Neural progenitor cell (in vitro differentiated cells): ENCODE results near the gene TCEA3. TPM values are rescaled to one million over a fixed set of nuclear protein-coding genes. Genes with fewer than 3 reads are reported as not detected.

Experiments used
- DNase-seq: peaks from one replicate; pipeline ENCODE4 v3.0.0-alpha.2; 2016; ENCODE audit warnings: low spot score
- H2AFZ ChIP-seq: fragments of 200-600 bp; sonication (generic); replicated peaks from 2 replicates; pipeline ENCODE4 v1.6.1; 2016; ENCODE audit warnings: antibody characterized with exemption
- H3F3A ChIP-seq: fragments of 200-600 bp; sonication (generic); 2 replicates; pipeline ENCODE4 v1.6.1; 2016; ENCODE audit warnings: antibody characterized with exemption, low read depth
- H3K27ac ChIP-seq: fragments of 200-600 bp; sonication (generic); 2 replicates; pipeline ENCODE4 v1.5.1; 2016; ENCODE audit warnings: mild to moderate bottlenecking
- H3K27me3 ChIP-seq: fragments of 200-600 bp; sonication (generic); 2 replicates; pipeline ENCODE4 v1.6.1; 2016; ENCODE audit warnings: mild to moderate bottlenecking, moderate library complexity
- H3K36me3 ChIP-seq: fragments of 200-600 bp; sonication (generic); 2 replicates; pipeline ENCODE4 v1.5.1; 2016
- H3K4me1 ChIP-seq: fragments of 200-600 bp; sonication (generic); 2 replicates; pipeline ENCODE4 v1.6.1; 2016; ENCODE audit warnings: mixed run types
- H3K4me2 ChIP-seq: fragments of 200-600 bp; sonication (generic); 2 replicates; pipeline ENCODE4 v1.6.1; 2016
- H3K4me3 ChIP-seq: fragments of 200-600 bp; sonication (generic); 2 replicates; pipeline ENCODE4 v1.5.1; 2016
- H3K79me2 ChIP-seq: fragments of 200-600 bp; sonication (generic); 2 replicates; pipeline ENCODE4 v1.6.1; 2016; ENCODE audit warnings: low read depth
- H3K9ac ChIP-seq: fragments of 200-600 bp; sonication (generic); 2 replicates; pipeline ENCODE4 v1.6.1; 2016
- H3K9me3 ChIP-seq: fragments of 200-600 bp; sonication (generic); 2 replicates; pipeline ENCODE4 v1.5.1; 2016; ENCODE audit warnings: low read depth
- H4K20me1 ChIP-seq: fragments of 200-600 bp; sonication (generic); 2 replicates; pipeline ENCODE4 v1.6.1; 2016; ENCODE audit warnings: low read depth
- H3K27ac Mint-ChIP-seq: 3 replicates; pipeline ENCODE4 v1.8.0; 2021; ENCODE audit warnings: mixed read lengths
- H3K27me3 Mint-ChIP-seq: 2 replicates; pipeline ENCODE4 v1.8.0; 2022; ENCODE audit warnings: low read depth, mild to moderate bottlenecking, inconsistent platforms, moderate library complexity, mixed read lengths; ENCODE audit not compliant: insufficient read depth
- H3K36me3 Mint-ChIP-seq: 3 replicates; pipeline ENCODE4 v1.8.0; 2021; ENCODE audit warnings: mixed read lengths
- H3K4me1 Mint-ChIP-seq: 3 replicates; pipeline ENCODE4 v1.8.0; 2021; ENCODE audit warnings: mixed read lengths
- H3K4me3 Mint-ChIP-seq: 3 replicates; pipeline ENCODE4 v1.8.0; 2021; ENCODE audit warnings: mild to moderate bottlenecking, moderate library complexity, mixed read lengths
- H3K9me3 Mint-ChIP-seq: 3 replicates; pipeline ENCODE4 v1.8.0; 2020; ENCODE audit warnings: mixed read lengths
- CTCF ChIP-seq: fragments of 200-600 bp; sonication (generic); IDR thresholded peaks from 2 replicates; pipeline ENCODE4 v1.5.1; 2017; ENCODE audit warnings: antibody characterized with exemption, mild to moderate bottlenecking
- EZH2 ChIP-seq: fragments of 200-600 bp; sonication (generic); IDR thresholded peaks from 2 replicates; pipeline ENCODE4 v1.6.1; 2017; ENCODE audit warnings: antibody characterized with exemption, mild to moderate bottlenecking, moderate library complexity
- EZH2phosphoT487 ChIP-seq: fragments of 200-600 bp; sonication (generic); IDR thresholded peaks from 2 replicates; pipeline ENCODE4 v1.6.1; 2017; ENCODE audit warnings: antibody characterized with exemption
- total RNA-seq: library from RNA; depleted of rRNA; stranded (reverse); fragments of >200 nt; gene quantifications from 2 replicates; pipeline ENCODE4 v1.2.3, GENCODE V29; 2015; ENCODE audit warnings: low replicate concordance

TCEA3 gene
- total RNA-seq, 1 donor from 2014 or later = 0.54 TPM

DNA sequence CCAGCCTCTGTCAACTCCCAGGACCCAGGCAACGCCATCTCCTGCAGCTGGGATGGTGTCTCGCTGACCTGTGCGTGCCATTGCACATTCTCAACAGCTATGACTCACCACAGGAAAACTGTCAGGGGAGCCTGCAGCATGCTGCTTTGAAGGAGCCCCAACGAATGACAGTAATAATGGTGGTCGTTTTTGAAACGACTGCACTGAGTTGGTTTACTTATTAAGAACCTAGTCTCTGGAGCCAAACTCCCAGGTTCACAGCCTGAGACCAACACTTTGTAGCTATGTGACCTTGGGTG lies 21.6 kb downstream of the TCEA3 start:
- Histone ChIP-seq H3K36me3 (no peaks in the 10 kb centered on the region), H3K79me2 (no peaks in the 10 kb centered on the region), H3K9ac (no peak overlapping the region), H4K20me1 (no peaks in the 10 kb centered on the region), H3F3A (no peaks in the 10 kb centered on the region), H3K4me2 (no peak overlapping the region), H2AFZ (no peak overlapping the region), H3K9me3 (no peaks in the 10 kb centered on the region), H3K4me1 (no peaks in the 10 kb centered on the region), H3K27ac (no peak overlapping the region), H3K4me3 (no peak overlapping the region), H3K27me3 (peaks cover 98% of the 10 kb centered on the region)
- TF ChIP-seq CTCF (no peak), EZH2 (no peak), EZH2phosphoT487 (no peak)
- H3K36me3 Mint-ChIP-seq = no peaks in the 10 kb centered on the region
- H3K4me1 Mint-ChIP-seq = peaks cover 18% of the 10 kb centered on the region
- H3K27ac Mint-ChIP-seq = no peak overlapping the region
- no peaks in the 10 kb centered on the region for H3K9me3 Mint-ChIP-seq
- H3K27me3 Mint-ChIP-seq = peaks cover 2% of the 10 kb centered on the region
- H3K4me3 Mint-ChIP-seq = no peak overlapping the region
- DNase-seq = no peak

DNA sequence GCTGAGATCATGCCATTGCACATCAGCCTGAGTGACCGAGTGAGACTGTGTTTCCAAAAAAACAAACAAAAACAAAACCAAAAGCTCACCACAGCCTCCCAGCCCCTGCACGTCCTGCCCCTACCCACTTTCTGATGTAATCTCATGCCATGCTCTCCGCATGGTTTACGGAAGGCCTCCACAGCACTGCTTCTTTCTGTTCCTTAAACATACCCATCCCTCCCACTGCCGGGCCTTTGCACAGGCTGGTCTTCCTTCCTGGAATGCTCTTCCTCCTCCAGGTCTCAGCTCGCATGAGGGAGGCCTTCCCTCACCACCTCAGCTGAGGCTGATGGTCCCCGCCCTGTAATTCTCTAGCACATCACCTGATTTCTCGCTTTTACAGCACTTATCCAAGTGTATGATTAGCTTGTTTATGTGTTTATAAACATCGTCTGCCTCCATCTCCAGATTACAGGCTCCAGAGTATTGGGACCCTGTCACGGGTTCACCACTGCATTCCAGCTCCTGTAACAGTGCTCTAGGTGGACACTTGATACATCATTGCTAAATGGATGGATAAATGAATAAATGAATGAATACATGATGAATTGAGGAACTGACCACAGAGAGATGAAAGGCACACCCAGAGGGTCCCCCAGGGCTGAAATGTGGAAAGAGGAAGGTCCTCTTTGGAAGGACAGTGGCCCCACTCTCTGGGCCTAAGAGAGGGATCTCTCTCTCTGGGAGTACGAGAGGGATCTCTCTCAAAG lies 22.1 kb downstream of the TCEA3 start:
- no peak overlapping the region for H3K9ac ChIP-seq
- H3K36me3 ChIP-seq = no peaks in the 10 kb centered on the region
- TF ChIP-seq EZH2phosphoT487 (no peak), CTCF (no peak), EZH2 (no peak)
- no peaks in the 10 kb centered on the region for H3K9me3 Mint-ChIP-seq
- H3K9me3 ChIP-seq = no peaks in the 10 kb centered on the region
- no peak overlapping the region for H3K27ac Mint-ChIP-seq
- no peak overlapping the region for H3K4me3 Mint-ChIP-seq
- no peak overlapping the region for H3K4me3 ChIP-seq
- H3K27me3 ChIP-seq = peaks cover 98% of the 10 kb centered on the region
- DNase-seq = no peak
- no peak overlapping the region for H2AFZ ChIP-seq
- no peaks in the 10 kb centered on the region for H4K20me1 ChIP-seq
- H3K27me3 Mint-ChIP-seq = peaks cover 2% of the 10 kb centered on the region
- H3K4me1 ChIP-seq = no peaks in the 10 kb centered on the region
- H3K27ac ChIP-seq = no peak overlapping the region
- H3K4me1 Mint-ChIP-seq = peaks cover 18% of the 10 kb centered on the region
- H3F3A ChIP-seq = no peaks in the 10 kb centered on the region
- H3K79me2 ChIP-seq = no peaks in the 10 kb centered on the region
- no peaks in the 10 kb centered on the region for H3K36me3 Mint-ChIP-seq
- no peak overlapping the region for H3K4me2 ChIP-seq

GRCh38 chr1:23401313-23401712 lies 23.2 kb downstream of the TCEA3 start:
- Mint-ChIP-seq H3K27me3 (peaks cover 7% of the 10 kb centered on the region), H3K4me3 (no peak overlapping the region), H3K4me1 (peaks cover 23% of the 10 kb centered on the region), H3K27ac (no peak overlapping the region), H3K36me3 (peaks cover 3% of the 10 kb centered on the region), H3K9me3 (no peaks in the 10 kb centered on the region)
- Histone ChIP-seq H2AFZ (no peak overlapping the region), H3K4me3 (no peak overlapping the region), H3K27me3 (peaks cover 98% of the 10 kb centered on the region), H3K79me2 (no peaks in the 10 kb centered on the region), H3F3A (no peaks in the 10 kb centered on the region), H3K9me3 (no peaks in the 10 kb centered on the region), H3K9ac (no peak overlapping the region), H3K36me3 (no peaks in the 10 kb centered on the region), H3K4me2 (no peak overlapping the region), H3K4me1 (no peaks in the 10 kb centered on the region), H4K20me1 (no peaks in the 10 kb centered on the region), H3K27ac (no peak overlapping the region)
- DNase-seq = no peak
- no peak for TF ChIP-seq CTCF
- no peak for TF ChIP-seq EZH2phosphoT487
- TF ChIP-seq EZH2 = no peak
